PC-9 (cell line): ENCODE data around the gene TAF4B. TPM values are rescaled to one million over a fixed set of nuclear protein-coding genes. Genes with fewer than 3 reads are reported as not detected.
"Not testable (repeated sequence)": the region's sequence is repeated elsewhere in the genome, so short reads cannot be mapped to it uniquely, and the experiment has no call there.

ENCODE experiments used
- BruUV-seq: library from RNA; stranded (reverse); fragments of 400-500 nt; replicated peaks from 2 replicates; lab custom pipeline; 2021; lab: Mats Ljungman, UMichigan
- CTCF ChIA-PET: fragments of 300-600 bp; sonication (Branson Sonifier 250); formaldehyde crosslinking; loops from one replicate; lab custom pipeline; 2022; ENCODE audit warnings: antibody characterized with exemption; lab: Charles Lee
- POLR2A ChIA-PET: fragments of 300-600 bp; sonication (Branson Sonifier 250); formaldehyde crosslinking; loops from one replicate; lab custom pipeline; 2022; ENCODE audit warnings: antibody characterized with exemption; ENCODE audit not compliant: unreplicated experiment; lab: Charles Lee
- DNase-seq, 2 experiments: peaks; one replicate each; pipeline versions ENCODE4 v3.0.0 to v3.0.0-alpha.2; 2015 to 2022; ENCODE audit warnings: mixed read lengths in 1 of 2
- H2AFZ ChIP-seq: fragments of 200-600 bp; sonication (generic); 2 replicates; pipeline ENCODE4 v1.8.1; 2017; ENCODE audit warnings: antibody characterized with exemption
- H3F3A ChIP-seq: fragments of 200-600 bp; sonication (generic); 2 replicates; pipeline ENCODE4 v1.8.1; 2017; ENCODE audit warnings: antibody characterized with exemption, mild to moderate bottlenecking, low read depth; ENCODE audit not compliant: insufficient read depth
- H3K27ac ChIP-seq: fragments of 200-600 bp; sonication (generic); 2 replicates; pipeline ENCODE4 v1.6.1; 2016; ENCODE audit warnings: mixed run types
- H3K27me3 ChIP-seq: fragments of 200-600 bp; sonication (generic); 2 replicates; pipeline ENCODE4 v1.6.1; 2016; ENCODE audit warnings: low read depth, mixed run types; ENCODE audit not compliant: insufficient read depth
- H3K36me3 ChIP-seq: fragments of 200-600 bp; sonication (generic); 2 replicates; pipeline ENCODE4 v1.6.1; 2016; ENCODE audit warnings: low read depth, mixed run types
- H3K4me1 ChIP-seq: fragments of 200-600 bp; sonication (generic); replicated peaks from 2 replicates; pipeline ENCODE4 v1.6.1; 2016; ENCODE audit warnings: mixed run types; ENCODE audit not compliant: insufficient read depth
- H3K4me2 ChIP-seq: fragments of 200-600 bp; sonication (generic); 2 replicates; pipeline ENCODE4 v1.6.1; 2017; ENCODE audit warnings: mixed run types
- H3K4me3 ChIP-seq: fragments of 200-600 bp; sonication (generic); 2 replicates; pipeline ENCODE4 v1.6.1; 2016; ENCODE audit warnings: mixed run types
- H3K79me2 ChIP-seq: fragments of 200-600 bp; sonication (generic); 2 replicates; pipeline ENCODE4 v1.6.1; 2017; ENCODE audit warnings: low read depth, mixed run types
- H3K9me2 ChIP-seq: fragments of 200-600 bp; sonication (generic); 2 replicates; pipeline ENCODE4 v1.8.1; 2017; ENCODE audit warnings: mild to moderate bottlenecking; ENCODE audit not compliant: insufficient read depth
- H3K9me3 ChIP-seq: fragments of 200-600 bp; sonication (generic); 2 replicates; pipeline ENCODE4 v1.8.1; 2016; ENCODE audit warnings: low read depth; ENCODE audit not compliant: insufficient read depth
- H4K20me1 ChIP-seq: fragments of 200-600 bp; sonication (generic); 2 replicates; pipeline ENCODE4 v1.8.1; 2017; ENCODE audit not compliant: insufficient read depth
- CTCF ChIP-seq: fragments of 200-600 bp; sonication (generic); conservative IDR thresholded peaks from 2 replicates; pipeline ENCODE4 v1.6.1; 2017; ENCODE audit warnings: mixed run types, antibody characterized with exemption, mild to moderate bottlenecking, moderate library complexity
- EZH2 ChIP-seq: fragments of 200-600 bp; sonication (generic); IDR thresholded peaks from 2 replicates; pipeline ENCODE4 v1.8.0; 2017; ENCODE audit warnings: antibody characterized with exemption, low read depth
- intact Hi-C: fragments of 100-400 bp; cut with micrococcal nuclease; formaldehyde crosslinking; loops from one replicate; pipeline ENCODE4 v1.10.0; 2022; ENCODE audit not compliant: unreplicated experiment
- total RNA-seq: library from RNA; stranded (reverse); gene quantifications from 2 replicates; pipeline ENCODE4 v1.2.3, GENCODE V29; 2021

Gene TAF4B
- total RNA-seq, 1 experiment from 2014 or later: 2.8 TPM

GRCh38 chr18:26233208-26233607 is 7.0 kb downstream of the TAF4B start:
- Histone ChIP-seq H3K4me1 (peaks cover 7% of the 10 kb centered on the region; the same call in 1 of the 2 replicates), H3K9me2 (no peaks in the 10 kb centered on the region), H3K27ac (no peak overlapping the region), H3K4me3 (no peak overlapping the region), H3K4me2 (no peak overlapping the region), H3K79me2 (0 out of 2 replicates have a peak, but pooled peaks cover under 1% of the 10 kb centered on the region), H4K20me1 (no peaks in the 10 kb centered on the region), H3F3A (no peaks in the 10 kb centered on the region), H2AFZ (no peak overlapping the region), H3K36me3 (no peaks in the 10 kb centered on the region), H3K9me3 (no peaks in the 10 kb centered on the region), H3K27me3 (no peaks in the 10 kb centered on the region)
- intact Hi-C loops: no loop called here
- POLR2A ChIA-PET: no interaction called here
- CTCF ChIA-PET: no interaction called here
- no peak for TF ChIP-seq CTCF
- TF ChIP-seq EZH2: no peak
- BruUV-seq: no TSS peak
- DNase-seq: no peak

GRCh38 chr18:26237363-26237762 is 11.1 kb downstream of the TAF4B start:
- POLR2A ChIA-PET, H3K4me3 ChIP-seq, H3K27me3 ChIP-seq, H3K4me1 ChIP-seq, H3K36me3 ChIP-seq, H3F3A ChIP-seq, H3K79me2 ChIP-seq, H2AFZ ChIP-seq, H3K27ac ChIP-seq, H3K9me2 ChIP-seq, BruUV-seq, H4K20me1 ChIP-seq, intact Hi-C loops, DNase-seq, H3K9me3 ChIP-seq, H3K4me2 ChIP-seq, CTCF ChIA-PET: not testable (repeated sequence)

- DNase-seq, H3K27me3 ChIP-seq, H3K4me1 ChIP-seq, H2AFZ ChIP-seq, H3F3A ChIP-seq, H4K20me1 ChIP-seq, H3K4me2 ChIP-seq, POLR2A ChIA-PET, H3K4me3 ChIP-seq, H3K9me2 ChIP-seq, H3K27ac ChIP-seq, H3K36me3 ChIP-seq, CTCF ChIA-PET, intact Hi-C loops, H3K9me3 ChIP-seq, H3K79me2 ChIP-seq, BruUV-seq: not testable (repeated sequence)
Measured at GRCh38 chr18:26238718-26239117, 12.5 kb downstream of the TAF4B start.

- H4K20me1 ChIP-seq, DNase-seq, H3K9me3 ChIP-seq, BruUV-seq, POLR2A ChIA-PET, H3K27ac ChIP-seq, H3K4me2 ChIP-seq, H3K4me1 ChIP-seq, H3K36me3 ChIP-seq, H3K79me2 ChIP-seq, H3K4me3 ChIP-seq, H2AFZ ChIP-seq, H3K9me2 ChIP-seq, CTCF ChIA-PET, H3F3A ChIP-seq, intact Hi-C loops, H3K27me3 ChIP-seq: not testable (repeated sequence)
Measured at GRCh38 chr18:26242392-26242791, 16.1 kb downstream of the TAF4B start.

- intact Hi-C loops, CTCF ChIA-PET, H3K27ac ChIP-seq, H3K36me3 ChIP-seq, H3K4me2 ChIP-seq, H4K20me1 ChIP-seq, H3K9me3 ChIP-seq, BruUV-seq, H3K27me3 ChIP-seq, H3F3A ChIP-seq, H3K79me2 ChIP-seq, POLR2A ChIA-PET, H2AFZ ChIP-seq, H3K4me3 ChIP-seq, H3K4me1 ChIP-seq, DNase-seq, H3K9me2 ChIP-seq: not testable (repeated sequence)
Measured at GRCh38 chr18:26245434-26245833, 19.2 kb downstream of the TAF4B start.
